Activated CD8-positive, alpha-beta memory T cell treated with anti-CD3 and anti-CD28 coated beads for 36 hours (primary cell): ENCODE data around the gene UBE2E2. TPM values are rescaled to one million over a fixed set of nuclear protein-coding genes. Genes with fewer than 3 reads are reported as not detected.
"Not testable (repeated sequence)": the region's sequence is repeated elsewhere in the genome, so short reads cannot be mapped to it uniquely, and the experiment has no call there.

Source experiments
- CTCF ChIA-PET: fragments of 350-600 bp; sonication (Branson Sonifier 250); formaldehyde crosslinking; loops from one replicate; lab custom pipeline; 2021; ENCODE audit warnings: antibody characterized with exemption; lab: Charles Lee
- POLR2A ChIA-PET: fragments of 350-600 bp; sonication (Branson Sonifier 250); formaldehyde crosslinking; loops from one replicate; lab custom pipeline; 2021; ENCODE audit warnings: antibody characterized with exemption; lab: Charles Lee
- total RNA-seq, 2 experiments: library from RNA; stranded (reverse); gene quantifications; one replicate each; pipeline ENCODE4 v1.2.3, GENCODE V29; 2021

The UBE2E2 gene
- total RNA-seq: 1 to 10 TPM; 2.3 to 2.9 TPM

DNA sequence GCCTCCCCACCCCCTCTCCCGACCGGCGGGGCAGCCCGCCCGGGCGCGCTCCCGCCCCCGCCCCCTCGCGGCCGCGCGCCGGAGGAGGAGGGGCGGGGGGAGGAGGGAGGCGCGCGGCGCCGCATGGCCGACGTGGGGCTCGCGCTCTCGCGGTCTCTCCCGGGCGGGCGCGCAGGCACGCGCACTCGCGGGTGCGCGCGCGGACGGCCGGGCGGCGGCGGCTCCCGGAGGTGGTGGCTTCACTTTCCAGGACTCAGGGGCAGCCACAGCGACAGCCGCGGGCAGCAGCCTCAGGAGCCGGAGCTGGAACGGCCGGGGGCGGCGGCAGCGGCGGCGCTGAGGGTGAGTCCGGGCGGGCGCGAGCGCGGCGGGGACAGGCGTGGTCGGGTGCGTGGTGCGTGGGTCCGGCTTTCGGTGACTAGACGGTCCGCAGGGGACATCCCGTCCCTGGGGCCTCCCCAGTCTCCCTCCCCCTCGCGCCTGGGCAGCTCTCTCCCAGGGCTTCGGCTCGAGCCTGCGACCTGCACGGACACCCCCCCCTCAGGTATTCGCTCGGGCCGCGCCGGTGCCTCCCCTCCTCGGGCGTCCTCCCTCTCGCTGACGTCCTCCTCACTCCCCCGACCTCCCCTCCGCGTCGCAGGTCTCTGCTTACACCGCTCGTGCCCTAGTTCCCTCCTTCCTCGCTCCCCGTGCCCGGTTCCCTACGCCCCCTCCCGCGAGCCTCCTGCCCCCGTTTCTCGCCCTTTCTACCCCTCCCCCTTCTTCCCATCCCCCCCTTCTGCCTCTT lies at the start of gene UBE2E2:
Gene UBE2E2, plus strand, starts transcription at position 407 of the 787 bp plus-strand sequence.
- CTCF ChIA-PET: no interaction called here

DNA sequence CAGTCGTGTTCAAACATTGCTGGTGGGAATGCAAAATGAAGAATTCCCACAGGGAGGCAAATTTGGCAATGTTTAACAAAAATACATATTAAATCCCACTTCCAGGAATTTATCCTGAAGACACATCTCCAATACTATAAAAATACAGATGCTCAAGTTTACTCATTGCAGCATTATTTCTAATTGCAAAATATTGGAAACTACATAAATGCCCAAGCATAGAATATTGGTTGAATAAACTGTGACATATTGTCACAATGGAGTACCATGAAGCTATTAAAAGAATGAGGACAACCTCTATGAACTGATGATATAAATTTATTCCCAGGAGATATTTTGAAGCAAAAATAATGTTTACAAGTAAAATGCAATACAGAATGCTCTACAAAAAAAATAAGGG lies 49.7 kb upstream of the UBE2E2 start:
- POLR2A ChIA-PET: no interaction called here
- CTCF ChIA-PET: no interaction called here

More for the DNA sequence above, at the start of gene UBE2E2:
- POLR2A ChIA-PET: no interaction called here

DNA sequence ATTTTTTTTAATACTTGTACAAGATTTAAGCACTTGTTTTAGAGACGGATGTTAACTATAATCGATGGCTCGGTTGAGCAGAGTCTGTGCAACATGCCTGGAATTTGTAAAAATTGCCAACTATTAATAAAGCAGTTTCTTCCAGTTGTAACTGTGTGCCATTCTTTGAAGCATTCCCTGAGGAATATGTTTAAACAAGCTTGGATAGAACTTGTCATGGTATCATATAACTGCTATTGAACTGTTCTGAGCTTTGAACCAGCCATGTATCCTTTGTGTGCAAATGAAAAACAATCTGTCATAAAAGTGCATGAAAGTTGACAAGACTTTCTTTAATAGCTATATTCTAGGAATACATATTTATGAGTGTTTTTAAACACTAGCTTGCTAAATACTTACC lies 45.8 kb upstream of the UBE2E2 start:
- ChIA-PET POLR2A (no interaction called here), CTCF (no interaction called here)

DNA sequence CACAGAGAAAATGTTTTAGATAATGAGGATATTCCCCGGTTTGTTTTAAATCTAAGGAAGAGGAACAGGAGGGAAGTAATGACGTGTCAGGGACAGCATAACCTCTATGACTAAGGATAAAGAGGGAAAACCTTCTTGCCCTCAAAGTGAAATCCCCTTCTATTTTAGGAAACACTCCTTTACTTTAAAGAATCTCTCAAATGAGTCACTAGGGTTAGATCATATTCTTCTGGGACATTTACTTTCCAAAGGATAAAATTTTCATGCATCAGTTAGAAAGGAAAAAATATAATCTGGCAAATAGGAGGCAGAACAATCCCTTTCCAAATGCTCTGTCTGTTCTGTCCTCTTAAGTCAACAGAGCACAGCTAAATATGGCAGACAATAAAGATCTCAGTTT lies 43.2 kb upstream of the UBE2E2 start:
- POLR2A ChIA-PET: no interaction called here

DNA sequence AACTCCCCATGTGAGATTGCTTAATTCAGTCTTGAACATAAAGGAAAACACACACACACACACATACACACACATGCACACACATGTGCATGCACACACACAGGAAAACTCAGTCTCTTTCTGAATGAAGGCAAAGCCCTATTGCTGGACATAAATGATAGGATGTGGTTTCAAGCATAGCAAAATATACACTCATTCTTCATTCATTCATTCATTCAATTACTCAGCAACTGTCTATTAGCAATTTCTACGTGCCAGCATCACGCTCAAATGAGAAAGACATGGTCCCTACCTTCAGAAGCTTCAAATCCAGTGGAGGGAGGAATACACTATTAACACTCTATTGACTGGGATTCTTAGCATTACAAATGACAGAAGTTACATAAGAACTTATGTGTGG lies 41.8 kb upstream of the UBE2E2 start:
- ChIA-PET CTCF (interaction anchor here (0.6 kb wide), 1 partner anchor 798 kb away, joined by 3 read pairs; no protein-coding TSS in a partner anchor), POLR2A (no interaction called here)

More for the DNA sequence above, 43.2 kb upstream of the UBE2E2 start:
- CTCF ChIA-PET: no interaction called here

DNA sequence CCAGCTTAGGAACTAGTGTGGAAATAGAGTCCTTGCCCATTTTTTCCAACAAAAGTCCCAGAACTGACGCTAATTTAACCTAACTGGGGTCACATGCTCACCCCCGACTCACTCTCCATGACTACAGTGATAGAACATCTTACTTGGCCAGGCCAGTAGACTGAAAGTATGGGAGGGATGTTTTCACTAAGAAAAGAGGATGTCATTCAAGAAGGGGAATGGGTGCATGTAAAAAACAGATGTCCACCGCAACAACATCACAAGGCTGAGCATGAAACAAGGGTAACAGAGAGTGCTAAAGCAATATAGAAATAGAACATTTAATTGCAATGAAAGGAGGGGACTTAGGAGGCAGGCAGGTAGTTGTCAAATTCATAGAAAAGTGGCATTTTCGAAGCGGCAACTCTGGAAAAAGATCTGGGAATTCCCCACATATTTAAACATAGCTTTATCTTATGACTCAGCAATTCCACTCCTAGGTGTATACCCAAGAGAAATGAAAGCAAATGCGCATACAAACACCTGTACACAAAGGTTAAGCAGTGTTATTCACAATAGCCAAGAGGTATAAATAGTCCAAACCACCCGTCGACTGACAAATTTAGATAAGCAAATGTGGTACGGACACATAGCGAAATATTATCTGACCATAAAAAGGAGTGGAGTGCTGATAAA lies 41.1 kb upstream of the UBE2E2 start:
- CTCF ChIA-PET: interaction anchor here (0.6 kb wide), 1 partner anchor 1257 kb away, joined by 4 read pairs; no protein-coding TSS in a partner anchor
- POLR2A ChIA-PET: no interaction called here

DNA sequence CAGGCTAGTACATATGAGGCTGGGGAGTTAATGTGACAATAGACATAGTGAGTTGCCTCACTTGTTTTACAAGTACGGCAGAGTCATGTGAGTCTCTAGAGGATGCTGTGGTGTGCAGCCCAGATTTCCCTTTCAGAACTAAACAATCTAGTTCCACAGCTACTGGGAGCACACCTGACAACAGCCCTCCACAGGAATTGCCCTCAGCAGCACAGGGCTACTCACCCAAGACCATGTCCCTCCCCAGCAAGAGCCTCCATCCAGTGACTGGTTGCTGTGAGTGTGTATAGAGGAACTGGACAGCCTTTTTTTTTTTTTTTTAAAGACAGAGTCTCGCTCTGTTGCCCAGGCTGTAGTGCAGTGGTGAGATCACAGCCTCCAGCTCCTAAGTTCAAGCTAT lies 40.2 kb upstream of the UBE2E2 start:
- POLR2A ChIA-PET: no interaction called here

DNA sequence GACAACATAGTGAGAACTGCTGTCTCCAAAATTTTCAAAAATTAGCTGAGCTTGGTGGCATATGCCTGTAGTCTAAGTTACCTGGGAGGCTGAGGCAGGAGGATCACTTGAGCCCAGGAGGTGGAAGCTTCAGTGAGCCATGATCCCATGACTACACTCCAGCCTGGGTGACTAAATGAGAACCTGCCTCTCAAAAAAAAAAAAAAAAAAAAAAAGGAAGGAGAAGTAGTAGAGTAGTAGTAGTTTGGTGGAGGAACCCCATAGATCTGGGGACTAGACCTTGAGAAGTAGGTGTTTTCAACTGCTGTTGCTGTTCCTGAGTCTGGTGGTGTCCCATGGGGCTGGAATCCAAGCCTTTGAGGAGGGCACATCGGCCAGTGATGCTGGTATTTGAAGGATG lies 38.4 kb upstream of the UBE2E2 start:
- CTCF ChIA-PET: no interaction called here
- POLR2A ChIA-PET: no interaction called here

More for the DNA sequence above, 40.2 kb upstream of the UBE2E2 start:
- CTCF ChIA-PET: no interaction called here

DNA sequence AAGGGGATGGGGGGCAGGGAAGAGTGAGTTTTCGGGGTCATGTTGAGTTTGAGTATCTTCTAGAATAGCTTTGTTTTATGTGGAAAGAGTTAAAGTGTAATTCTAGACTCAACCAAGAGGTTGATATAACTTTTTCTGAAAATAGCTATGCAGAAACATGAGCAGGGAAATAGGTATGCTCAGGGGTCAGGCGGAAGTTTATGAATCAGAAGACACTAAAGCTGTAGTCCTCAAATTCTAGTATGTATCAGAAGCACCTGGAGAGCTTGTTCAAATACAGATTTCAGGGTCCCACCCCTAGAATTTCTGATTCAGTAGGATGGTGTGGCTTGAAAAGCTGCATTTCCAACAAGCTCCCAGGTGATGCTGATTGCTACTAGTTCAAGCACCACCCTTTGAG lies 37.6 kb upstream of the UBE2E2 start:
- CTCF ChIA-PET: no interaction called here
- POLR2A ChIA-PET: no interaction called here

DNA sequence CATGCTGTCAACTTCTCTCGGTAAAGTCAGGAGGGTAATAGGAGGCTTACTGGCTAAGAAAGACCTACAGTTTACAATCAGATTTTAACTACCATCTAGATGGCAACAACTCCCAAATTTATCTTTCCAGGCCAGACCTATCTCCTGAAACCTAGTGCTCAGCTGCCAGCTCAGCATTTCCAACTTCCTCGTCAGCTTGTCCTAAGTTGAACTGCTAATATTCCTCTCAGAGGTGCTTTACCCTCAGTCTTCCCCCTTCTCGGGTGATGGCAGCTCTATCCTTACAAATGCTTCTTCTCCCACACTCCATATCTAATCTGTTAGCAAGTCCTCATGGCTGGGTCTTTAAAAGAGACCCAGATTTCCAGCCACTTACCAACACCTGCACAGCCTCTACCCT lies 36.9 kb upstream of the UBE2E2 start:
- CTCF ChIA-PET: no interaction called here

DNA sequence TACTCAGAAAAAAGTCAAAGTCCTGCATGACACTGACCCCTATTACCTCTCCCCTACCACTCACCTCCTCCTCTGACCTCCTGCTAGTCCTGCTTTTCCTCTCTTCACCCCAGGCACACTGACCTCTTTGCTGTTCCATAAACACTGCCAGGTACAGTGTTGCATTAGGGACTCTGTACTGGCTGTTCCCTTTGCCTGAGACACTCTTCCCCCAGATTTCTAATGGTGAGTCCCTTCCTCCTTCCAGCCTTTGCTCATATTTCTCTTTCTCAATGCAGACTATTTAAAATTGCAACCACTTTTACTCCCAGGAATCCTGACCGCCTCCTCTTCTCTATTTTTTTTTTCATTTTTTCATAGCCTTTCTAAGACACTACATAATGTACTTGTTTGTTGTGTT lies 36.3 kb upstream of the UBE2E2 start:
- ChIA-PET CTCF (no interaction called here), POLR2A (no interaction called here)

More for the DNA sequence above, 36.9 kb upstream of the UBE2E2 start:
- POLR2A ChIA-PET: no interaction called here

DNA sequence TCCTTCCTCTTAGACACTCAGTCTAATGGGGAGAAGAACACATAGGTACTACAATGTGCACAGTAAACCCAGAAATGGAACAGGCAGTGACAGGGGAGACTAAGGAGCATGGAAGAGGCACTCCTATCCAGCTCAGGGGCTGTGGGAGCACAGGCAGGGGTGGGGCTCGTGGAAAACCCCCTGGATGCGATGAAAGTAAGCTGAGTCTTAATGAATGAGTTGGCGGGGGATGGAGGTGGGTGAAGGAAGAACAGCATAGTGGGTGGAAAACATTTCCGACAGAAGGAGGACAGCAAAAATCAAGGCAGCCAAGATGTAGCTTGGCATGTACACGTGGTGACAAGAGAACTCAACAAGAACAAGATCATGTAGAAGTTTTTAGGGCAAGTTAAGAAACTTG lies 33.6 kb upstream of the UBE2E2 start:
- ChIA-PET CTCF (no interaction called here), POLR2A (no interaction called here)

DNA sequence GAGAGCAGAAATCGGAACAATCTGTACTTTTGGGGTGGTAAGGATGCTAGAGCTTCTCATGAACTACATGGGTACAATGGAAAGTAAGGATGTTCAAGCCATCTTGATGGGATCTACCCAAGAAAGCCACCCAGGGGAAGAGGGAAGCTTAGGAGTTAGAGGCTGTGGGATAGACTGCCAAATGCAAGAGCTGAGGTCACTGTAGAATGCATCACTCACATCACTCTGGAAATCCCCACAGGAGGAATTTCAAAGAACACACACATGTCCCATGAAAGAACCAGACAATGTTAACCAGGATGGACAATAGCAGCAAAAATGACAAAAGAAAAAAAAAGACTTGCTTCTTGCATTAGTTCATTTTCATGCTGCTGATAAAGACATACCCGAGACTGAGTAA lies 32.8 kb upstream of the UBE2E2 start:
- POLR2A ChIA-PET: no interaction called here
- CTCF ChIA-PET: no interaction called here

DNA sequence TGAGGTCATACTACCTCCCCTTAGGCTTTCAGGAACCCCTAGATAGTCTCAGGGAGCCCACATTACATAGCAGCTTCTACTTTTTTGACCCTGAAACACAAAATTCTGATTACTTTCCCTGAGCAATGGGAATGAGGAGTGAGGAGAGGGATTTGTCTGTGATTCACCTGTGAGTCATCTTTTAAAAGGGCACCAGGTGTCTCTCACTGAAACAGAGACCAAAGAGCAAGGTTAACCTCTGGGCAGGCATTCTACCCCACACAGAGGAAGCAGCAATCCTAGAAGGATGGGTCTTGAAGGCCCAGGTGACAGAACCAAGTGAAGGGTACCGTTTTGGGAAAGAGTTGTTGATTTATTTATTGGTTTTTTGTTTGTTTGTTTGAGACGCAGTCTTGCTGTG lies 31.1 kb upstream of the UBE2E2 start:
- CTCF ChIA-PET: no interaction called here

DNA sequence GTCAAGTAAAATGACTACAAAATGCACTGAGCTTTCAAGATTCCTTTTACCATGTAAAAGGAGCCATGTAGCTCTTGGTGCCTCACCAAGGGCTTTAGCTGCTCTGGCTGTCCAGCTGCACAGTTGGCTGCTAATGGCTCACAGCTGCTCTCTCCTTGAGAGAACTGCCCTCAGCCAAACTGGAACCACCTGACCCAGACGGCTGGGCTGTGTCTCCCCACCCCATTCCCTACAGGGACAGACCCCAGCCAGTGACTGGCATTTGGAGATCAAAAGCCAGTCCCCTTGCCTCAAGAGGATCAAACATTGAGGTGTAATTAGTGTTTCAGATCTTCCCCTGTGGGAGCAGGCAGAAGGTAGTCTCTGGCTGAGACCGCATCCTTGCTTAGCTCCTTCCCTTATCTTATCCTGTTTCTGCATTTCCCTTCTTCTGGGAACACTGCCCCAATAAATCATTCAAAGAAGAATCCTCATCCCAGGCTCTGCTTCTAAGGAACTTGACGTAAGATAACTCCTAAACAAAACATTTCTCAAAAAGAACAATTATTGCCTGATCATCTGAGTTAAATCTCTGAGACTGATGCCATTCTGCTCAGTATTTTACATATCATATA lies 28.6 kb upstream of the UBE2E2 start:
- POLR2A ChIA-PET: no interaction called here
- CTCF ChIA-PET: no interaction called here

More for the DNA sequence above, 31.1 kb upstream of the UBE2E2 start:
- POLR2A ChIA-PET: no interaction called here

DNA sequence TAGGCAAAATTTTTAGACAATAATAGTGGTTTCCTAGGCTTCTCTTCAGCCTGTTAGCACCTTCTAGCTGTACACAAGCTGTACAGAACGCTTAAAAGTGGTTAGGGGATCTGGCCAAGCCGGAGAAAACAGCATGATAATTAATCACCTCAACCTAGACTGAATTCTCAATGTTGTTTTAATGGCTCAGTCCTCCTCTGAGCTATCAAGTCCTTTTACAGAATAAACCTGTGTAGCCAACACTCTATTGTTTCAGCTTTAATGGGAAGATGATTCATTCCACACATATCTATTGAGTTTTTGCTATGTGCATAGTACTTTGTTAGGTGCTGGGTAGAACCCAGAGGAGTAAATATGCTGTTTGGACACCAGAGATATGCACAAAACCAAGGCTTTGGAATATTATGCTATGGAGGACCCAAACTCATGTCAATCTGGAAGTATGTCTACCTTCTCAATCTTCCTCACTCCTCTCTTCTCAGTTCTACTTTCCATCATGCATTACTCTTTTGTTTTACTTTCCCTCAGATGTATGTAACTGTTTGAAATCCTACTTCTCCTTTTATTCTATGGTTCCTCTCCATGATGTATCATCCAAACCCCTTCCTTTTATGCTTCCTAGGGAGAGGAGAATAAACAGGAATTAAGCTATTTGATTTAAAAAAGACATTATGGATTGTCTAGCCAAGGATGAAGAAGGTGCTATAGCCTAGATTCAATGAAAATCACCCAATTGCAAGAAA lies 27.6 kb upstream of the UBE2E2 start:
- ChIA-PET CTCF (no interaction called here), POLR2A (no interaction called here)

DNA sequence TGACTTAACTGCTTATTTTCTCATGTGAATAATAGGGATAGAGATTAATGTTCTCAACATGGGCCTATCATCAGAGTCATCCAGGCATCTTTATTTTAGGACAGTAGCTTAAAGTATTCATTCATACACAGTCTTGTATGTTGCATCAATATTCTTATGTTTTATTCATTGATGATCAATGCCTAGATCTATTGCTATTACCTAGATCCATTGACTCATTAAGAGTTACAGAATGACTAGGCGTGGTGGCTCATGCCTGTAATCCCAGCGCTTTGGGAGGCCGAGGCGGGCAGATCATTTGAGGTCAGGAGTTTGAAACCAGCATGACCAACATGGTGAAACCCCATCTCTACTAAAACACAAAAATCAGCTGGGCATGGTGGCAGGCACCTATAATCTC lies 26.3 kb upstream of the UBE2E2 start:
- POLR2A ChIA-PET, CTCF ChIA-PET: not testable (repeated sequence)

DNA sequence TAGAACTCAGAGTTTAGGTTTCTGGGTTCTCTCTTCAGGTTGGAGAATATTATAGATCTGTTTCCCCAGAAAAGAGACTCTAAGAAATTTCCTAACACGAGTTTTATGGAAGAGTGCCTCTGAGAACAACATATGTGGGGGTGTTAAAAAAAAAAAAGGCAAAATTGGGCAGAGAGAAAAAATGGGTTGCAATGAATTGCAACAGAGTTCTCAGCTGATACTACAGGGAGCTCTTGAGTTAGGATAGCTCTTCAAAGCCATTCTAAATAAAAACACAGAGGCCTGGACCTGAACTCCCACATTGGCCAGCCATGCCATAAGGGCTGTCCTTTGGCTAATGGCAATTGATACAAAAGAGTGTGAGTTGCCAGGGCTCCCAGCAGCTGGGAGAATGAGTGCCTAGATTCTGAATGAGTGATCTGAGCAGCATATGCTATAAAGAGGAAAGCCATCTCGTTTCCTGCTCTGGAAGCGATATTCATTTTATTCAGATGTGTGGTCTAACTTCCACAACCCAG lies 20.1 kb upstream of the UBE2E2 start:
- CTCF ChIA-PET: no interaction called here

DNA sequence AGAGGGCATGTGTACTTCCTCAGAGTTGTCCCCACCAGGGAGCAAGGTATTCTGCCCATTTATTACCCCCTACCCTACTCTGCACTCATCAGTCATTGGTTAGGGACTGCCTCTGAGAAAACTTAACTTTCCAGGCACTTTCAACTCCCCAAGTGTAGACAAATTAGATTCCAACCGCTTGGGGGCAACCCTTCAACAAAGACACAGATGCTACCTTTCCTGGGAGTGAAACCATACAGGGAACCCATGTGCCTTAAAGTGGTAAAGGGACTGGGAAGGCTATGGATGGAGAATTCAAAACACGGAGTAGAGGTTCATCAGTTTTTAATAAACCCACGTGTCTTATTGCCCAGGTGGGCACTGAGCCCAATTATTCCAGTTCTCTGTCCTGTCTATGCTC lies 19.4 kb upstream of the UBE2E2 start:
- ChIA-PET CTCF (no interaction called here), POLR2A (no interaction called here)

More for the DNA sequence above, 20.1 kb upstream of the UBE2E2 start:
- POLR2A ChIA-PET: no interaction called here

DNA sequence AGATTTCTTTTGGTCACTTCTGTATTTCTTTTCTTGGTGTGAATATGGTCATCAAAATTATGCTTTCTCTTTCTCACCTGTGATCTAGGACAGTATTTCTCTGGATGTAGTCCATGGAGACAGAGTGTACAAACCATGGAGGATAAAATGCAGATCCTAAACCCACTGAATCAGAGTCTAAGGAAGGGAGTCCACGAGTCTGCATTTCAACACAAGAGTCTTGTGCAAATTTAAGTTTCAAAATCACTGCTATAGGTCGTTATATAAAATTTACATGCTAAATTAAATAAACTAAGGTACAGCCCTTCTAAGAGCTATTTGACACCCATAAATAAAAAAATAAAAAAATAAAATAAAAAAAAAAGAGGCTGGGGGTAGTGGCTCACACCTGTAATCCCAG lies 17.3 kb upstream of the UBE2E2 start:
- CTCF ChIA-PET: no interaction called here
- POLR2A ChIA-PET: no interaction called here
